NCI-H1105 treated with DMSO at 0.1 percent for 48 hours (cell line): Measurements from ENCODE around the gene PIP5KL1.
A peak's percentile ranks its signal among the peaks of the same experiment; 100 is the strongest.

Experiments
- DNase-seq: peaks from one replicate; lab custom pipeline; 2025; lab: John Stamatoyannopoulos, UW

The PIP5KL1 gene

DNA sequence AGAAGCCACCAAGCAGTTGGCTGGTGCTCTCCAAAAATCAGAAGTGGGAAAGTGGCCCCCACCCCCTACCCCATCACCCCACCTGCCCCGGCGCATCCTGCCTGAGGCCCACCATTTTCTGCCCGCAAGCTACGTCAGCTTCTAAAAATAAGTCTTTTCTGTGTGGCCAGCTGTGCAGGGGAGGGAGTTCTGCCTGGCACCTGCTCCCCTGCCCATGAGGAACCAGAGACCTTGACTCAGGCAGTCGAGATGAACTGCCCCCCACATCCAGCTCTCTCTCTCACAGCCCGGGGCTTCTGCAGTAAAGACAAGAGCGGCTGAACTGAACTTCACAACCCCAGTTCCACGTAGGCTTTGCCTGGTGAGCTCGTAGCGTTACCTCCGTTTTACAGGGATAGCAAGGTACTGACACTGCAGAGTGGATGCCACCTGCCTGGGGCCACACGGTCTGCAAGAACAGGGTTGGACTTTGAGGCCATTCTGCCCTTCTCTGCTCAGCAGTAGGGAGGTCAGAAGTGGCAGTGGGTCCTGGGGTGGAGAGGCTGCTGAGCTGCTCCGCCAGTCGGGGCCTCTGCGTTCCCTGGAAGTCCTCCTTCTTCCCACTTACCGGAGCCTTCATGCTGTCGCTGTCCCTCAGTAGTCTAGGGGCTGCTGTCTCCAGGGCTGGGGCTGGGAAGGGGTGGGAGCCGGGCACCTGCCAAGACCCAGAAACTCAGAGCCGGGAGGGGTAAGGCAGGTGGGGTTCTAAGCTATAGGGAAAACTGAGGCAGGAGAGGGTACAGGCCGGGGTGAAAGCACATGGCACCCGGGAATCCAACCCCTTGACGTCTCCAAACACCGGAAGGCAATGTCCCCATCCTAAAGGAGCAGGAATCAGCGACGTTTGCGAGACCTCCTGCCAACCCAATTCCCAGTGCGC, 14.5 kb downstream of the PIP5KL1 start:
- no peak for DNase-seq

DNA sequence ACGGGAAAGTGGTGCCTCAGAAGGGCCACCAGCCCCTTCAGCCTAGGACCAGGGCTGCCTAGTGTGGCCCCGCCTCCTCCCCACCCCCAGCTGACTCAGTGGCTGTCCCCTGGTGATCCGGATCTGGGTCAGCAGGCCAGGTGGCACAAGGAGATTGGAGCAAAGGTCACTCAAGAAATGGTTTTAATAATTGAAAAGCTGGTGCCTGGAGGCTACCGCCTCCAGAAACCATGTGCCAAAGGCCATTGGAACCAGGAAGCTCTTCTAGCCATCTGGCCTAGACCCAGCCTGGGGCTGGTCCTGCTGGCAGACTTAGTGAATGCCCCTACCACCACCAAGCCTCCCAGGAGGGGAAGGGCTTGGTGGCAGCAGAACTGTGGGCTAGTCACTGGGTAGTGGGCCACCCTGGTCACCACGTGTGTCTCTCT, 15.2 kb downstream of the PIP5KL1 start:
- DNase-seq: no peak

DNA sequence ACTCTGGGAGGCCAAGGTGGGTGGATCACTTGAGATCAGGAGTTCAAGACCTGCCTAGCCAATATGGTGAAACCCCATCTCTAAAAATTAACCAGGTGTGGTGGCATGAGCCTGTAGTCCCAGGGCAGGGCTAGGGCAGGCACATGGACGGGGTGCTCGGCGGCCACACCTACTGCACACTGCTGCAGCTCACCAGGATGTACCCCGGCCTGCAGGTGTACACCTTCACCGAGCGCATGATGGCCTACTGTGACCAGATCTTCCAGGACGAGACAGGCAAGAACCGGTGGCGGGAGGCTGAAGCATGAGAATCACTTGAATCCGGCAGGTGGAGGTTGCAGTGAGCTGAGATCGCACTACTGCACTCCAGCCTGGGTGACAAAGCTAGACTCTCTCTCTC, 16.9 kb downstream of the PIP5KL1 start:
- DNase-seq: no peak

DNA sequence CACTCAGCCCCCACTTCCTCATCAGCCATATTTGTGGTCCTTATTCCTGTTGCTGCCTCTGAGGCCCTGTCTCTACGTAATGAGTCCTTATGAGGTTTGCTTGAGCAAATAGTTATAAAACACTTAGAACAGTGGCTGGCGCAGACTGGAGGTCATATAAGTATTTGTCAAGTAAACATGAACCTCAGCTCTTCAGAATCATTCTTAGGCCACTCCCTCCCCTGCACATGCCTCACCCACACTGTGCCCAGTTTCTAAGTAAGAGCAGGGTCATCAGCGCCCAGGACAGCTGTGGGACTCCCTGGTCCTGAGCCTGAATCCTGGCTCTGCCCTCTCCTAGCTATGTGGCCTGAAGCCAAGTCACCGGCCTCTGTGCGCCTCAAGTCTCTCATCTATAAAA, 17.7 kb downstream of the PIP5KL1 start:
- no peak for DNase-seq

DNA sequence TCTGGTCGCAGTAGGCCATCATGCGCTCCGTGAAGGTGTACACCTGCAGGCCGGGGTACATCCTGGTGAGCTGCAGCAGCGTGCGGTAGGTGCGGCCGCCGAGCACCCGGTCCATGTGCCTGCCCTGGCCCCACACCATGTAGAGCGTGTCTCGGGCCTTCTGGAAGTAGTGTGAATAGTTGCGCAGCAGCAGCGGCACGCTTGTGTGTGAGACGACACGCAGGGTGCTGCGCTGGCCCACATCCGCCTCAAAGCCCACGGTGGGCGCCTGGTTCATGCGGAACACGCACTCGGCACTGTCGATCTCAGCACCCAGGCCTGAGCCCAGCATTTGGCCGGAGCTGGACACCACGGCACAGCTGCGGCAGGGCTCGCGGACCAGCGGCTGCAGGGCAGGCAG, 18.3 kb downstream of the PIP5KL1 start:
- no peak for DNase-seq

DNA sequence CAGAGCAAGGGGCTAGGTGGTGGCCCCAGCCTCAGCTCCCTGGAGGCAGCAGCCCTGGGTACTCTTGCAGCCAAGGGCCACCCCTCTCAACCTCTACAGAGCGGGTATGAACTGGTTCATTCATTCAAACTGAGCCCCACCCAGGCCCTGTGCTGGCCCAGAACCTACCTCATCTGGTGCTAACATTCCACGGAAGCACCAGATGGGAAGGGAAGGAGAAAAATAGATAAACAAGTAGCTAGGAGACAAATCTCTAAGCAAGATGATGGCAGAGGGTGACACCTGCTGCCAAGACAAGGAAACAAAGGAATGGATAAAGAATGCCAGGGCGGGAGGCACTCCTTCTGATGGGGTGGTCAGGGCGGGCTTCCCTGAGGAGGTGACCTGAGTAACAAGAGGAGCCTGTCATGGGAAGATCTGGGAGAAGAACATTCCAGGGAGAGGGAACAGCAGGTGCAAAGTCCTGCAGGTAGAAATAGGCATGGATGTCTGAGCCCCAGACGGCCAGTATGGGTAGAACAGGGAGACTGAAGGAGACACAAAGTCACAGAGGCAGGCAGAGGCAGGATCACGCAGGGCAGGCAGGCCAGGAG, 19.9 kb downstream of the PIP5KL1 start:
- no peak for DNase-seq

DNA sequence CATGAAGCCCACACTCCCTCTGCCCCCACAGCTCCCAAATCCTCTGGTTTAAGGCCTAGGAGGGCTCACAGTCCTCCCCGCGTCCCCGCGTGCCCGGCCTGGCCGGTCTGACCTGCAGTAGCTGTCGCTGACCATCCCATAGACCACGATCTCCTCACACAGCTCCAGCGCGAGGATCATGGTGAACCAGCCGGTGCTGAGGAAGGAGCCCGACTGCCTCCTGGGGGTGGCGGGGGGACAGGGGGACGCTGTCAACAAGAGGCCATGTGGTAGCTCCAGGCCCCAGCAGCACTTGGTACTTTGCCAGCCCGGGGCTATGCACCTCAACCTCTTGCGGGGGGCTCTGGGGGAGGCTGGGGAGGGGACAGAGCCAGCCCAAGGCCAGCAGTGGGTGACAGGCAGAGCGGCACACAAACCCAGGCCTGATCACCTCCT, 20.7 kb downstream of the PIP5KL1 start:
- DNase-seq: no peak

DNA sequence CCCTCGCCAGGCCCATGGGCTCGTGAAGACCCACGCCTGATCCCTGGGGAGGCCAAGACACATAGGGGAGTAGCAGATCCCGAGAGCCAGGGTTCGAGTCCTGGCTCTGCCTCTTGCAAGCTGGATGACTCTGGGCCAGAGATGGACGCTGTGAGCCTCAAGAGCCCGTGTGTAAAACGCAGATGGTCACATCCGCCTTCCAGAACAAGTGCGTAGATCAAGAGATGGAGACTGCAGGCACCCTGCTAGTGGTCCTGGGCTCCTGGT, 22.0 kb downstream of the PIP5KL1 start:
- DNase-seq: no peak

DNA sequence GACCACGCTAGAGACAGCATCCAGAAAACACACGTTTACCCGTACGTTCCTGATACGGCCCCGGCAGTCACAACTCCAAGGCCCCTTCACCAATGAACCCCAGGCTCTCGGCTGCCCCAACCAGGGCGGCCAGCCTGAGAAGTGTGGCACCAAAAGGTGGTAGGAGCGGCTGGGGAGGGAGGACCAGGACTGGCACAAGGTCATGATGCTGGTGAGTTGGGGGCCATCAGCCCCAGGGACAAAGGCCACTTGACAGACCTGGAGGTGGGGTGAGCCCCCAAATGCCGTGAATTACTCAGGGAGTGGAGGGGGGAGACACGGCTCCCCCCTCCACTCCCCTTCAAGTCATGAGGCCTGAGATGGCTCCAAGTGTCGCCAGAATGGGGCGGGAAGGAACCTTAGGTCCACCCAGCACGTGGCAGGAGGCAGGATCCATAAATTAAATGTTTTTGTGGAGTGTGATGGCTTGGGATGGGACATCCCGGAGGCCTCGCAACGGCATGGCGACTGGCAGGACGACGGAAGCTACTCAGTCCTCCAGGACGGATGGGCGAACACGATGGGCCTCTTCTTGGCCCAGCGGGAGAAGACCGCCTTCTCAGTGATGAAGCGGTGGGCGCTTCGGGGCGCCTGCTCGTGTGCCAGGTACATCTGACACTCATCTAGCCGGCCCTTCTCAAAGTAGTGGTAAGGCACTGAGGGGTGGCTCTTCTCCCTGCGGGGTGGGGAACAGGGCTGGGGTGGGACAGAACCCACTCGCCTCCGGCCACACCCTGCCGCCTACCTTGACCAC, 22.5 kb downstream of the PIP5KL1 start:
- DNase-seq: no peak

DNA sequence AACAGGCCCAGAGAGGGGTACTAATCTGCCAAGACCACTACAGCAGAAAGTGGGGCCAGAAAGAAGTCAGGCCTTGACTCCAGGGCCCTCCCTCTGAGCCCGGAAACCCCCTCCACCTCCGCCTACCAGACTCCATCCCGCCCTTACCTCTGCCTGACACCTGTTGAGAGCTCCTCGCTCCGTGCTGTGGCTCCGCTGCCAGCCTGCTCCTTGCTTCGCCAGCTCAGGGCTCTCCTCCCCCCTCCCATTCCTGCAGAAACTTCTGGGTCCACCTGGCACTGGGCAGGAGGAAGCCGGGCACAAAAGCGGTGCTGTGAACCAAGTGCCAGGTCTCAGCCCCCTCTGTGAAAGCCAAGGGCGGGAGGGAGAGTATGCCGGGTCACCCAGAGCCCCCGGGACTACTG, 24.8 kb downstream of the PIP5KL1 start:
- no peak for DNase-seq

DNA sequence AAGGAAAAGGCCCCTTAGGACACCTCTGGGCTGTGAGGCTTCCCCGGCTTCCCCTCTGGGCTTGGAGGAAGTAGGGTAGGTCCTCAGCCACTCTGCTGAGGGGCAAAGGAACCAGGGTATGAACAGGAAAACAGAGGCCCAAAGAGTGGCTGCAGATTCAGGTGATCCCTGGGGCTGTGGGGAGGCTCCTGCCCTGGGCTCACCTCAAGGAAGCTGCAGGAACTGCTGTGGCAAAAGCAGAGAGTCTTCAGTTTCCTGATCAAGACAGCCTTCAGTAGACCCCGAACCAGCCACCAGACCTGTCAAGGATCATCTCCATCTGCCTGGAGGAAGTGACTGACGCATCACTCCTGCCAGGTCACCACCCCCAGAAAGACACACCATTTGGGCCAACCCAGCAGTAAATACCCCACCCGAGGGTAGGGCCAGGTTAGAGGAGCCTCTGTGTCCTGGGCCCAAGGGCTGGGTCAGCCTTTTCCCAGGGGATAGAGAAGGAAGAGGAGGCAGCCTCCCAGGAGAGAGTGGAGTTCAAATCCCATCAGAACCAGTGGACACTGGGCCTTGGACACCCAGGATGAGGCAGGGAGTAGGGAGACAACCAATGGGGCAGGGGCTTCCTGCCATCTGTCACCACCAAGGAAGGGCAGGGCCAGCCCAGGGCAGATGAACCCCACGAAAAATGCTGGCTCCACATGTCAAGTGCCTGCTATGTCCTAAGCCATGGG, 25.4 kb downstream of the PIP5KL1 start:
- no peak for DNase-seq

DNA sequence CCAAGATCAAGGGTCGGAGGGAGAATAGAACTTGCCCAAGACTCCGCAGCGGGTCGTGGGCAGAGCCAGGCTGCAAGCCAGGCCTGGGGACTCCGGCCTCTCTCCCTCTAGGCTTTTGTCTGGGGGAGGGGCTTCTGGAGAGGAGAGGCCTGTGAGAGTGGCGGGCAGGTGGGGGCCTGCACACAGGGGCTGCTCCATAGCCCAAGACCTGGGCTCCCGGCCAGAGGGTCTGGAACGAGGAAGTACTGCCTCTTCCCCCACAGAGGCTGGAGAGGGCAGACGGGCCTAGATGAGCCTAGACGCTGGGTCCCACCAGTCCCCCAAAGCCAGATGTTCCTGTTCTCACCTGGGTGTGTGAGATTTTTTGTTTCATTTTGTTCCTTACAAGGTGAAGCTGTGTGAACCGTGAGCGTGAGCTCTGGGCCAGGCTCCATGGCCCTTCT, 26.0 kb downstream of the PIP5KL1 start:
- peak; percentile 72 for DNase-seq

DNA sequence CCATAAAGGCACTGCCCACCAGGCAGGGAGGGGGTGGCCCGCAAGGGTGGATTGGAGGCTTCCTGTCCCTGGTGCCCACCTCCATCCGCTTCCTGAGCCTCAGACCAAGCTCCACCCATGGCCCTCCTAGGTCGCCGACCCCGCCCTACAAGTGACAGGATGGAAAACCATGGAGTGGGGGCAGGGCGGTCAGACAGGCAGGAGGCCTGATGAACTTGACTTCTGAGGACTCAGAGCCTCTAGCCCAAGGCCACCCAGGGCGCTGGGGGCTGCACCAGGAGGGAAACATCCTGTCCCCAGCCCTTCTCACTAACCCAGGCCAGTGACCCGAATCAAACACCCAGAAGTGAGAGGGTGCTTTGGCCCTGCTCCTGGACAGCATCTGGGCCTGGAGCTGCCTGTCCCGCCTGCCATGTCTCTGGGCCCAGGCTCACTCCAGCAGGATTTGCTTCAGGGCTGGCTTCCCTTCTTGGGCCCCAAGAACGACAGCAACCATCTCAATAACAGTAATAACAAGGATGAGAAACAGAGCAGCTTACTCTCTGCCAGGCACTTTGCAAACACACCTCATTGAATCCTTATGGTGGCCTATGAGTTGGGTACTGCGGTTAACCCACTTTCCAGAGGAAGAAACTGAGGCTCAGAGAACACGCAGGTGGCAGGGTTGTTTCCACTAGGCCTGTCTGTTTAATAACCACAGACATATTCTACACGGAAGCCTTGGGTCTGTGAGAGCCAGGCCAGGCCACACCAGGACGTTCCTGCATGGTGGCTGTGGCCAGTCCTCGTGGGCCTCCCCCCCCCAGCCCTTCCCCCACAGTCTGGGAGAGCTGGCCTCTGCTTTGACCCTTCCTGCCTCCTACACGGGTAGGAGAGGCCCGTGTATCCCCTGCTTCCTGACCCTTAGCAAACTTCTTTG, 26.8 kb downstream of the PIP5KL1 start:
- no peak for DNase-seq

DNA sequence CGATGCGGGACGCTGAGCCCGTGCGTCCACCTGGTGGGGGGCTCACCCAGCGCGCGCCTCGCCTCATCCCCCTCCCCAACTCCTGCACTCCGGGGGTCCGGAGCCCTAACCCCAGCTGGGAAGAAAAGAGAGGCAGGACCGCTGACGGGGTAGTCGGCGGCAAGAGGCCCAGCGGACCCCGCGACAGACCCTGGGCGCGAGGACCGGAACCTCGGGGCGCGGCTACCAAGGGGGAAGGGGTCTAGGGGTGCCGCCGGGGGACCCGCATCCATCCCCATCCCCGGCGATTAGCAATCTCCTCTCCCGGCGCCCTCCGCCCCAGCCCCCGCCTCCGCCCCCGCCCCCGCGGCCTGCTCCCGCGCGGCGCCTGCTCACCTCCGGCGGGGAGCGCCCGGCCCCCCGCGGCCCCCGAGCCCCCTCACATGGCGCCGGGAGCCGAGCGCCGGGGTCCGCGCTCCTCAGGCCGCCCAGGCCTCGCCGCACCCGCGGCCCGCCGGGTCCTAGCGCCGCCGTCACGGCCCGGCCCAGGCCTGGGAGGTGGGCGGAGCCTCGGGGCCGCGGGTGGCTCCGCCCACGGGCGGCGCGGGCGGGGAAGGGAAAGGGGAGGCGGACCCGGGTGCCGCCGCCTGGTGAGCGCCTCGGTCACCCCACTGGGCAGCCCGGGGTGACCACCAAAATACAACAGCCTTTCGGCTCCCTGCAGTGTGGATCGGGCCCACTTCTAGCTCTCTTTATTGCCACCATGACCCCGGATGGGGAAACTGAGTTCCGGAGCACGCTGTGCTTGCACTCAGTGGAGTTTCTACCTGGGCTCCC, 31.2 kb downstream of the PIP5KL1 start, which contains the start of gene ST6GALNAC6:
TSS of gene ST6GALNAC6 (minus strand) at position 476 of the 816 bp plus-strand sequence. CDS start 1,622 bp downstream, outside the sequence.
- DNase-seq: peak; percentile 46

DNA sequence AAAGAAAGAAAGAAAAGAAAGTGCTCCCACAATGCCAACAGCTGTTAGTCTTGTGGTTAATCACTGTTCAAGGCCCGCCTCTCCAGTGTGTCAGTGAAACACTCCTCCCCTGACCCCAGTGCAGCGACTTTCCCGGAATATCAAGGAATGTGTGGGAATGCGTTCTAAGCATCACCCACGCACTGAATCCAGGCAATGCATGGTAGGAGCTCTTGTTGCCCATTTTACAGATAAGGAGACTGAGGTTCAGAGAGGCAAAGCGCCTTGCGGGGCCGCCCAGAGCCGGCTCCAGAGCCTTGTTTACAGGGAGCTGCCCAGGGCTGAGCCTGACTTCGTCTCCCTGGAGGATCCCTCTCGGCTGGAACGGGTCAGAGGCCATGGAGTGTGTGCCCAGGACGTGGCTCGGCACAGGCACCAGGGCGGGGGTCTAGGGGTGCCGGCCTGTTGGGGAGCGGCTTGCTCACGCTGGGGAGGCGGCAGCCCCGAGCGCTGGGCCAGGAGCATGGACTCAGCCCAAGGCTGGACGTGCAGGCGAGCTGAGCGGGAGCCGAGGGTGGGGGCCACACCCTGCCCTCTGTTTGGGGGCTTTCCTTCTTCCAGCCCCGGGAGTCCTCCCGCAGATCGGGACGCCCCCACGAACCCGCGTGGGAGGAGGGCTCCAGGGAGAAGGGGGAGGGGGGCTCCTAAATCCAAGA, 32.0 kb downstream of the PIP5KL1 start:
- no peak for DNase-seq

DNA sequence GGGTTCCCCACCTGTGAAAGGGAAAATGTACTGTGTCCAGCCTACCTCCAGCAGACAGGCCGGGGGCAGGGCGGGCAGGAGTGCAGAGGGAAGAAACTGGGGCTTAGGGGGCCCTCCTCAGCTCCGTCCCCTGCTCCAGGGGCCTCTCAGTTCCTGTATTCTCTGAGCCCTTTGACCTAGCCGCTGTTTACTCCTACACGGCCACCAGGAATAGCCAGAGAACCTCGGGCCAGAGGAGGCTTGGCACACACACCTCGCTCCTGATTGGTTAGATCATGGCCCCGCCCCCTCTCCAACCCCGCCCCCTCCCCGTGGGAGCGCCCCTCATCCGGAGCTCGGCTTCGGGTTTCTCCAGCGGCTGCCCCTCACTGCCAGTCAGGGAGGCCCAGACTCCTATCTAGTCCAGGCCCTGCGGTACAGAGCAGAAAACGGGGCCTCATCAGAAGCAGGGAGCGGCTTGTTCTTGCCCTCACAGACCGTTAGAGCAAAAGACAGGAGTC, 33.3 kb downstream of the PIP5KL1 start:
- DNase-seq: no peak

DNA sequence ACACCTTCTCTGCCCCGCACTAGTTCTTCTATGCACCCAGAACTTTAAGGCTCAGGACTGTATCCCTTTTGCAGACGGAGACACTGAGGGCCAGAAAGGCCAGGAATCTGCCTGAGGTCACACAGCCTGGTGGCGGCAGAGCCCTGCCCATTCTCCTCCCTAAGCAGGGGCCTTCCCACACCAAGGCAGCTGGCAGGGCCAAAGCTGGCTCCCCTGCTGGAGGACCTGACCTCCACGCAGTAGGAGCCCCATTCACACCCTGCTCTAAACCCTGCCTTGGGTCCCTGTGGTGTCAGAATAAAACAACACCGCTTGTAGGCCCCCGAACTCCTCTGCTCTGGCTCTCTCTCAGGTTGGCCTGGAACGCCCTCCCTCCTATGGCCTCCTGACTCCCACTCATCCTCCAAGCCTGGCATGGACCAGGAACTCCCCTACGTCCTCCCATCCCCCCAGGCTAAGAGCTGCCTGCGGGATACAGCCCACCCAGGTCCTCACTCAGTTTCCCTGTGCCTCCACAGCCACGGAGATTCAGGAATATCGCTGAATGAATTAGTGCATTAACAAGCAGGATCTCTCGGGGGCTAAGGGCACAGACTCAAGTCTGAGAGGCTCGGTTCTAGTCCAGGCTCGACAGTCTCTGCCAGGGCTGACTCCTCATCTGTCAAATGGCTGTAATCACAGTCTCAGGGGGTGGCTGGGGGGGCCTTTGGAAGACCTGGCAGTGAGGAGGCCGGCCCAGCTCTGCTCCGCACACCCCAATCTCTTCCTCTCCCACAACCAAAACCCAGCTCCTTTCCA, 34.0 kb downstream of the PIP5KL1 start:
- DNase-seq: no peak

DNA sequence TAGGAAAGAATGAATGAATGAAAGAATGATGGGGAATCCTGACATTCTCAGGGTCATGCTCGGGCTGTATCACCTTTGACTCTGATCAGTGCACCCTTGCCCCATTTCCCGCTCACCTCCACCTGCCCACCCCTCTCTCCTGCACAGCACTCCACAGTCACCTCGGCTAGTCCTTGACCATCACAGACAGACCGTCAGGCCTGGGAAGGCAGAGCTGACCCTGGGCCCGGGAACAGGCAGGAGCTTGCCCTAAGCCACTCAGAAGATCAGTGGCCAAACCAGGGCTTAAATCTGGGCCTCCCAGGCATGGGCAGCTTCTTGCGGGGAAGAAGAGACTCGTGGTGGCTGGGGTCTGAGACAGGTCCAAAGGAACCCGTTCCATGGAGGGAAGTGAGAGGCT, 34.8 kb downstream of the PIP5KL1 start:
- DNase-seq: no peak
